Fibroblast of skin of scalp (primary cell): ENCODE results near the gene CEMIP.
A peak's percentile ranks its signal among the peaks of the same experiment; 100 is the strongest.

Source experiments
- DNase-seq: peaks from one replicate; pipeline ENCODE4 v3.0.0-alpha.2; 2013

The CEMIP gene

GRCh38 chr15:80825361-80826030 is 46.3 kb downstream of the CEMIP start:
- no peak for DNase-seq

GRCh38 chr15:80828796-80829195 is 49.6 kb downstream of the CEMIP start:
- no peak for DNase-seq

GRCh38 chr15:80830677-80831076 is 51.5 kb downstream of the CEMIP start:
- no peak for DNase-seq

- DNase-seq, result no peak
Observed at GRCh38 chr15:80831192-80831591, 52.0 kb downstream of the CEMIP start.

- no peak for DNase-seq
Observed at GRCh38 chr15:80831606-80832224, 52.5 kb downstream of the CEMIP start.

- DNase-seq, result peak; percentile 38
Observed at GRCh38 chr15:80832686-80833085, 53.5 kb downstream of the CEMIP start.

- no peak for DNase-seq
Observed at GRCh38 chr15:80834402-80834801, 55.2 kb downstream of the CEMIP start.

- DNase-seq, result no peak
Observed at GRCh38 chr15:80834906-80835305, 55.7 kb downstream of the CEMIP start.

GRCh38 chr15:80835336-80835735 is 56.2 kb downstream of the CEMIP start:
- DNase-seq, result no peak

GRCh38 chr15:80836223-80836622 is 57.1 kb downstream of the CEMIP start:
- DNase-seq, result no peak

- no peak for DNase-seq
Observed at GRCh38 chr15:80837006-80837405, 57.8 kb downstream of the CEMIP start.

- DNase-seq, result no peak
Observed at GRCh38 chr15:80838012-80838411, 58.8 kb downstream of the CEMIP start.

GRCh38 chr15:80838666-80839065 is 59.5 kb downstream of the CEMIP start:
- DNase-seq, result no peak

- no peak for DNase-seq
Observed at GRCh38 chr15:80839764-80840130, 60.6 kb downstream of the CEMIP start.

- DNase-seq, result no peak
Observed at GRCh38 chr15:80840182-80841130, 61.3 kb downstream of the CEMIP start.

- no peak for DNase-seq
Observed at GRCh38 chr15:80841541-80841940, 62.4 kb downstream of the CEMIP start.

- peak; percentile 63 for DNase-seq
Observed at GRCh38 chr15:80844011-80844732, 65.0 kb downstream of the CEMIP start.

GRCh38 chr15:80846031-80846815 is 67.1 kb downstream of the CEMIP start:
- no peak for DNase-seq

GRCh38 chr15:80849308-80849707 is 70.1 kb downstream of the CEMIP start:
- peak; percentile 75 for DNase-seq

GRCh38 chr15:80850941-80851451 is 71.8 kb downstream of the CEMIP start:
- no peak for DNase-seq

- no peak for DNase-seq
Observed at GRCh38 chr15:80852676-80853075, 73.5 kb downstream of the CEMIP start.

GRCh38 chr15:80854104-80854503 is 74.9 kb downstream of the CEMIP start:
- no peak for DNase-seq
